ENCODE results near the gene ARSJ.

ARSJ gene

DNA sequence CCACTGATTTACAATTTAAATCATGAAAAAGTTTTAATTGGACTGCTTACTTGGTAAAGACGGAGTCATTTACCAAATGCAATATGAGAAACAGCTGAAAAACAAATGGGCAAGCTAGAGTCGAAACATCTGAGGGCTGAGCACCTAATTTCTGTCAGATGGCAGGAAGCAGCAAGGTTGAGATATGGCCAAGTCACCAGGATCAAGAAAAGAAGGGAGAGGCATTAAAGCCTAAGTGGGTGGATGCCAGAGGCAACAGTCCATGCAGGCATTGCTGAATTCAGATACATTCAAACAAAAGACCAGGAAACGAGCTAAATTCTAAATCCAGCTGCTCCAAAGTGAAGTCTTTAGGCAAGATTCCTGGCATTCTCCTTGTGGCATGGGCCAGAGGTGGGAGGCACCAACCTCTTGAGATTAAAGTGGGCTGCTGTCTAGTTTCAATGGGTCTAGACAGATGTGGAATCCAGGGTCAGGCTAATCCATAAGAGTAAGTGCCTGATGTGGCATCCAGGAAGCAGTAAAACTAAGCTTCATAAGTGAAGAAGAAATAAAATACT is 8.0 kb upstream of the ARSJ start:
- no peak overlapping the region for H3K9ac ChIP-seq (ENCODE audit: low read length)
- H3K4me1 ChIP-seq (ENCODE audit: insufficient read depth, low read length, severe bottlenecking), result no peaks in the 10 kb centered on the region
- H2AFZ ChIP-seq (ENCODE audit: low read length), result no peak overlapping the region
- no peaks in the 10 kb centered on the region for H3K27me3 ChIP-seq (ENCODE audit: insufficient read depth, low read length)
- no peaks in the 10 kb centered on the region for H3F3A ChIP-seq (ENCODE audit: insufficient read depth, low read length)
- H3K79me2 ChIP-seq (ENCODE audit: insufficient read depth, low read length), result no peaks in the 10 kb centered on the region
- H4K20me1 ChIP-seq (ENCODE audit: insufficient read depth, low read length), result no peaks in the 10 kb centered on the region
- no peak overlapping the region for H3K4me2 ChIP-seq (ENCODE audit: low read length)
- TF ChIP-seq EZH2 (IDR thresholded peaks at IDR 0.05; ENCODE audit: borderline replicate concordance, low read length), result no peak
- TF ChIP-seq, protein P1, sequence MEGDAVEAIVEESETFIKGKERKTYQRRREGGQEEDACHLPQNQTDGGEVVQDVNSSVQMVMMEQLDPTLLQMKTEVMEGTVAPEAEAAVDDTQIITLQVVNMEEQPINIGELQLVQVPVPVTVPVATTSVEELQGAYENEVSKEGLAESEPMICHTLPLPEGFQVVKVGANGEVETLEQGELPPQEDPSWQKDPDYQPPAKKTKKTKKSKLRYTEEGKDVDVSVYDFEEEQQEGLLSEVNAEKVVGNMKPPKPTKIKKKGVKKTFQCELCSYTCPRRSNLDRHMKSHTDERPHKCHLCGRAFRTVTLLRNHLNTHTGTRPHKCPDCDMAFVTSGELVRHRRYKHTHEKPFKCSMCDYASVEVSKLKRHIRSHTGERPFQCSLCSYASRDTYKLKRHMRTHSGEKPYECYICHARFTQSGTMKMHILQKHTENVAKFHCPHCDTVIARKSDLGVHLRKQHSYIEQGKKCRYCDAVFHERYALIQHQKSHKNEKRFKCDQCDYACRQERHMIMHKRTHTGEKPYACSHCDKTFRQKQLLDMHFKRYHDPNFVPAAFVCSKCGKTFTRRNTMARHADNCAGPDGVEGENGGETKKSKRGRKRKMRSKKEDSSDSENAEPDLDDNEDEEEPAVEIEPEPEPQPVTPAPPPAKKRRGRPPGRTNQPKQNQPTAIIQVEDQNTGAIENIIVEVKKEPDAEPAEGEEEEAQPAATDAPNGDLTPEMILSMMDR (IDR thresholded peaks at IDR 0.05; ENCODE audit: low read length), result no peak
- no peak overlapping the region for H3K27ac ChIP-seq (ENCODE audit: low read depth, low read length, poor library complexity, severe bottlenecking)
- H3K9me3 ChIP-seq (ENCODE audit: low read length), result no peaks in the 10 kb centered on the region
- no peaks in the 10 kb centered on the region for H3K36me3 ChIP-seq (ENCODE audit: insufficient read depth, low read length)
- H3K4me3 ChIP-seq (ENCODE audit: low read depth, low read length, poor library complexity, severe bottlenecking), result no peak overlapping the region
- no peaks in the 10 kb centered on the region for H3K9me2 ChIP-seq (ENCODE audit: low read depth, low read length)

DNA sequence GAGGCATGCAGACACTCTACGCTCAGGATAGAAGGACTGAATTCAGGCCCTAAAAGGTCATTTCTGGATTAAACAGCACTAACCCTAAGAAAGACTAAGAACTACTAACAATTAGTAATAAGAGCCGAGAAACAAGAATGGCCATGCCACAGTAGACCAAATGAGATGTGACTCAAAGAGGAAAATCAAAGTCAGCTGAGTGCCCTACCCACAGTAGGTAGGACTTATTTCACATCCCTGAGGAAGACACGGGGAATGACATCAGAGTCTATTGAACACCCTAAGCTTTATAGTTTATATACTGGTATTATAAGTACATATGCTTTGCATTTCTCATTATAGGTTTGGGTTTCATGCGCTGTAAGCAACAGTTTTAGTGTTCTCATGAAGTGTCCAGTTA is 2.7 kb upstream of the ARSJ start:
- no peak overlapping the region for H3K4me3 ChIP-seq (ENCODE audit: low read depth, low read length, poor library complexity, severe bottlenecking)
- H3K9me3 ChIP-seq (ENCODE audit: low read length), result no peaks in the 10 kb centered on the region
- H3K36me3 ChIP-seq (ENCODE audit: insufficient read depth, low read length), result no peaks in the 10 kb centered on the region
- TF ChIP-seq, protein P1 (IDR thresholded peaks at IDR 0.05; ENCODE audit: low read length), result no peak
- no peak for TF ChIP-seq EZH2 (IDR thresholded peaks at IDR 0.05; ENCODE audit: borderline replicate concordance, low read length)
- H3K9ac ChIP-seq (ENCODE audit: low read length), result no peak overlapping the region
- no peaks in the 10 kb centered on the region for H3K9me2 ChIP-seq (ENCODE audit: low read depth, low read length)
- H3K27ac ChIP-seq (ENCODE audit: low read depth, low read length, poor library complexity, severe bottlenecking), result no peak overlapping the region
- no peaks in the 10 kb centered on the region for H3K79me2 ChIP-seq (ENCODE audit: insufficient read depth, low read length)
- H3K4me2 ChIP-seq (ENCODE audit: low read length), result no peak overlapping the region
- H3F3A ChIP-seq (ENCODE audit: insufficient read depth, low read length), result no peaks in the 10 kb centered on the region
- no peaks in the 10 kb centered on the region for H3K27me3 ChIP-seq (ENCODE audit: insufficient read depth, low read length)
- H2AFZ ChIP-seq (ENCODE audit: low read length), result no peak overlapping the region
- H3K4me1 ChIP-seq (ENCODE audit: insufficient read depth, low read length, severe bottlenecking), result no peaks in the 10 kb centered on the region
- H4K20me1 ChIP-seq (ENCODE audit: insufficient read depth, low read length), result no peaks in the 10 kb centered on the region

DNA sequence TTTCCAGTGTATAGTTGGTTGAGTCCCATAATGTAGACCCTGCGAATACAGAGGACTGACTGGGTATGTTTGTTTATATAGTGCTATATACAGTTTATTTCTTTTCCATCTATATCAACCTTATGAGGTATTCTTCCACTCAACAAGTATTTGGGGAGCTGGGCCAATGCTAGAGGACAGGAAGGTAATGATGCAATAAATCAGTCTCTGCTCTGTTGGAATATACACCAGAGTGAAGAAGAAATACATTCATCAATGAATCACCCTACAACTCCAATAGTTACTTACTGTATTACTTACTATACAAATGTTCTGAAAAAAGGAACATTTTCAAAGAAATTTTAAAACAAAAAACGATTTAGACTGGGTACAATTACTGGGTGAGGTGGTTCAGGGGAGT is 2.1 kb upstream of the ARSJ start:
- no peak for TF ChIP-seq EZH2 (IDR thresholded peaks at IDR 0.05; ENCODE audit: borderline replicate concordance, low read length)
- TF ChIP-seq, protein P1 (IDR thresholded peaks at IDR 0.05; ENCODE audit: low read length), result no peak
- H3K9me2 ChIP-seq (ENCODE audit: low read depth, low read length), result no peaks in the 10 kb centered on the region
- no peaks in the 10 kb centered on the region for H3K27me3 ChIP-seq (ENCODE audit: insufficient read depth, low read length)
- H3K4me3 ChIP-seq (ENCODE audit: low read depth, low read length, poor library complexity, severe bottlenecking), result no peak overlapping the region
- no peaks in the 10 kb centered on the region for H4K20me1 ChIP-seq (ENCODE audit: insufficient read depth, low read length)
- no peak overlapping the region for H3K27ac ChIP-seq (ENCODE audit: low read depth, low read length, poor library complexity, severe bottlenecking)
- H3K36me3 ChIP-seq (ENCODE audit: insufficient read depth, low read length), result no peaks in the 10 kb centered on the region
- no peak overlapping the region for H2AFZ ChIP-seq (ENCODE audit: low read length)
- no peak overlapping the region for H3K4me2 ChIP-seq (ENCODE audit: low read length)
- H3K9ac ChIP-seq (ENCODE audit: low read length), result no peak overlapping the region
- no peaks in the 10 kb centered on the region for H3K79me2 ChIP-seq (ENCODE audit: insufficient read depth, low read length)
- H3K4me1 ChIP-seq (ENCODE audit: insufficient read depth, low read length, severe bottlenecking), result no peaks in the 10 kb centered on the region
- no peaks in the 10 kb centered on the region for H3K9me3 ChIP-seq (ENCODE audit: low read length)
- H3F3A ChIP-seq (ENCODE audit: insufficient read depth, low read length), result no peaks in the 10 kb centered on the region
